Stomach smooth muscle (tissue), 2 donors: ENCODE data around the gene COL20A1.
"Not testable (repeated sequence)": the region's sequence is repeated elsewhere in the genome, so short reads cannot be mapped to it uniquely, and the experiment has no call there.

Experiments
- H3K27ac ChIP-seq: one replicate; pipeline ENCODE4 v1.7.0; 2013; ENCODE audit warnings: mild to moderate bottlenecking, low read length, inconsistent platforms
- H3K27me3 ChIP-seq, 2 donors: one replicate each; pipeline ENCODE4 v1.7.0; 2013; ENCODE audit warnings: low read length in 2 of 2; ENCODE audit not compliant: insufficient read depth in 2 of 2, control insufficient read depth in 1 of 2
- H3K36me3 ChIP-seq, 2 donors: one replicate each; pipeline ENCODE4 v1.7.0; 2013; ENCODE audit warnings: low read length in 2 of 2; ENCODE audit not compliant: control insufficient read depth in 2 of 2, insufficient read depth in 2 of 2
- H3K4me1 ChIP-seq: one replicate; pipeline ENCODE4 v1.7.0; 2013; ENCODE audit warnings: low read length; ENCODE audit not compliant: control insufficient read depth, insufficient read depth
- H3K4me3 ChIP-seq, 2 donors: one replicate each; pipeline ENCODE4 v1.7.0; 2013; ENCODE audit warnings: low read length in 2 of 2
- H3K9ac ChIP-seq, 2 donors: one replicate each; pipeline ENCODE4 v1.7.0; 2013; ENCODE audit warnings: low read length in 2 of 2, mild to moderate bottlenecking in 1 of 2
- H3K9me3 ChIP-seq, 2 donors: one replicate each; pipeline ENCODE4 v1.7.0; 2013; ENCODE audit warnings: low read length in 2 of 2; ENCODE audit not compliant: control insufficient read depth in 2 of 2
- donor health status: healthy.
- donor health status: Pancreatic carcinoma.

The COL20A1 gene

GRCh38 chr20:63331741-63332400 lies 38.9 kb downstream of the COL20A1 start:
- H3K36me3 ChIP-seq, result no peaks in the 10 kb centered on the region
- H3K9me3 ChIP-seq, result peaks cover 0 to 6% of the 10 kb centered on the region in 2 donors
- no peak overlapping the region for H3K27ac ChIP-seq
- H3K4me3 ChIP-seq, result no peak overlapping the region
- H3K27me3 ChIP-seq, result peaks cover 4 to 32% of the 10 kb centered on the region in 2 donors
- H3K4me1 ChIP-seq, result no peaks in the 10 kb centered on the region
- H3K9ac ChIP-seq, result no peak overlapping the region

DNA sequence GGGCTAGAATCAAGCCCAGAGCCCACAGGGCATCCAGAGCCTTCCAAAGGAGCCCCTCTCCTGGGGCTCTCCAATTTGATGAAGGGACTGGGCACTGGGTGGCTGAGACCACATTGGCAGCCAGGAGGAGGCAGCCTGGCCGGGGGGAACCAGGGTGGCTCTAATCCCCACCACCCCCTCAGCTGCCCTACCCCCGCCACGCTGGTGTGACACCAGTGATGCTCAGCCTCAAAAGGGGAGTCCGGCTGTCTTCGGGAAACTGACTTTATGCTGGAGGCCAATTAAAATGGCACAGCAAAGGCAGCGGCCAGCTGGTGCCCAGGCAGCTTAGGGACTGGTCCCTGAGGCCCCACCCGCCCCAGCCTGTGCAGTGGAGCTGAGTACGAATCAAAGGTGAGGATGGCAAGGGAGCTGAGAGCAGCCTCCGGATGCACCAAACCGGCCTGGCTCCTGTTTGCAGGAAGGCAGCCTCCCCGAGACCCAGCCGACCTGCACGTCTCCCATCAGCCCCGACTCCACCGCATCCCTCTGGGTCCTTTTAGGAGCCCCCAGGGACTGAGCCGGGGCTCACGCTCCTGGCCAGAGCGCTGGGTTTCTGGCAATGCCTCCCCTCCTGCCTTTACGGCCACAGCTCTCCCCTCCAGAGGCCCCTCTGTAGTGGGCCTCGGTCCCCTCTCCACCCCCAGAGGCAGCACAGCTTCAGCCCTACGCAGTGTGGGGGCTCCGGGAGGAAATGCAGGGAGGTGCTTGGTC lies 39.7 kb downstream of the COL20A1 start:
- no peak overlapping the region for H3K9ac ChIP-seq
- H3K4me1 ChIP-seq, result no peaks in the 10 kb centered on the region
- no peak overlapping the region for H3K27ac ChIP-seq
- no peaks in the 10 kb centered on the region for H3K36me3 ChIP-seq
- H3K4me3 ChIP-seq, result no peak overlapping the region
- H3K27me3 ChIP-seq, result peaks cover 7 to 32% of the 10 kb centered on the region in 2 donors
- H3K9me3 ChIP-seq, result peaks cover 0 to 6% of the 10 kb centered on the region in 2 donors

- no peaks in the 10 kb centered on the region for H3K4me1 ChIP-seq
- no peaks in the 10 kb centered on the region for H3K36me3 ChIP-seq
- H3K9ac ChIP-seq, result no peak overlapping the region
- H3K27me3 ChIP-seq, result peaks cover 10 to 33% of the 10 kb centered on the region in 2 donors
- H3K4me3 ChIP-seq, result no peak overlapping the region
- no peak overlapping the region for H3K27ac ChIP-seq
- H3K9me3 ChIP-seq, result peaks cover 0 to 6% of the 10 kb centered on the region in 2 donors
These were observed 40.4 kb downstream of the COL20A1 start for GRCh38 chr20:63333241-63333836.

- no peak overlapping the region for H3K4me3 ChIP-seq
- H3K4me1 ChIP-seq, result no peaks in the 10 kb centered on the region
- H3K9me3 ChIP-seq, result peaks cover 0 to 6% of the 10 kb centered on the region in 2 donors
- H3K27me3 ChIP-seq, result peaks cover 10 to 31% of the 10 kb centered on the region in 2 donors
- no peak overlapping the region for H3K9ac ChIP-seq
- no peak overlapping the region for H3K27ac ChIP-seq
- no peaks in the 10 kb centered on the region for H3K36me3 ChIP-seq
These were observed 41.4 kb downstream of the COL20A1 start for GRCh38 chr20:63334356-63334755.

DNA sequence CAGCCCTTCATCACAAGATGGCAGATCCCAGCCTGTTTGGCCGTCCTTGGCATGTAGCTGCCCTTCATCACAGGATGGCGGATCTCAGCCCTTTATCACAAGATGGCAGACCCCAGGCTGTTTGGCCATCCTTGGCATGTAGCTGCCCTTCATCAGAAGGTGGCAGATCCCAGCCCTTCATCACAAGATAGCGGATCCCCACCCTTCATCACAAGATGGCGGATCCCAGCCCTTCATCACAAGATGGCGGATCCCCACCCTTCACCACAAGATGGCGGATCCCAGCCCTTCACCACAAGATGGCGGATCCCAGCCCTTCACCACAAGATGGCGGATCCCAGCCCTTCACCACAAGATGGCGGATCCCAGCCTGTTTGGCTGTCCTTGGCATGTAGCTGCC lies 42.1 kb downstream of the COL20A1 start:
- H3K9me3 ChIP-seq, H3K27ac ChIP-seq, H3K4me3 ChIP-seq, H3K4me1 ChIP-seq, H3K36me3 ChIP-seq, H3K9ac ChIP-seq: not testable (repeated sequence)
- H3K27me3 ChIP-seq, result peaks cover 10 to 31% of the 10 kb centered on the region in 2 donors

GRCh38 chr20:63335711-63336110 lies 42.7 kb downstream of the COL20A1 start:
- H3K4me1 ChIP-seq, result no peaks in the 10 kb centered on the region
- no peak overlapping the region for H3K27ac ChIP-seq
- H3K9ac ChIP-seq, result no peak overlapping the region
- peaks cover 10 to 31% of the 10 kb centered on the region in 2 donors for H3K27me3 ChIP-seq
- peaks cover 0 to 6% of the 10 kb centered on the region in 2 donors for H3K9me3 ChIP-seq
- no peaks in the 10 kb centered on the region for H3K36me3 ChIP-seq
- H3K4me3 ChIP-seq, result no peak overlapping the region

- H3K36me3 ChIP-seq, result no peaks in the 10 kb centered on the region
- peaks cover 0 to 6% of the 10 kb centered on the region in 2 donors for H3K9me3 ChIP-seq
- no peaks in the 10 kb centered on the region for H3K4me1 ChIP-seq
- no peak overlapping the region for H3K27ac ChIP-seq
- H3K4me3 ChIP-seq, result no peak overlapping the region
- H3K9ac ChIP-seq, result no peak overlapping the region
- peaks cover 10 to 31% of the 10 kb centered on the region in 2 donors for H3K27me3 ChIP-seq
These were observed 43.3 kb downstream of the COL20A1 start for GRCh38 chr20:63336232-63336752.

DNA sequence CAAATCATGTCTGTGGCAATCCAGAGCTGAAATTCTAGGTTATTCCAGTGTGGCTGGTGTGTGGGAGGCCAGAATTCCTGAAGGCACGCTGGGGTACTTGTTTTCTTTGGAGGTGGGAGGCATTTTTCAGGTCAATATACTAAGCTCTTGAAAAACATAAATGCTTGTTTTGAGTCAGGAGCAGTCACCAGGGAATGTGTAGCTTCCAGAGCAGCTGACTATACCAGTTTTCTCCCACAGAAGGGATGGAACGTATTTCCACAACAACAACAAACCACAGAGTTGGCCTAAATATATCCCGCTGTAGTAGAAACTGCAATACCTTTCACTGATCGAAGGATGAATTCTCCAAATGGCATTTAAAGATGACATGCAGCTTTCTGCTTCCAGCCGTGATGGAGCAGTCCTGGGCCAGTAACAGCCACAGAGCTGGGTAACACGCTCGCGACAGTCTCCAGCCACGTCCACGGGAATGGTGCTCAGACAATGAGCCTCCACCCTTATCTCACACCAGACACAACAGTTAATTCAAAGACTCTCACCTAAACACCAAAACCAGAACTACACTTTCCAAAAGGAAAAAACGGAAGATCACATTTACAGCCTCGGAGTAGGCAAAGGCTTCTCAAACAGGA lies 44.9 kb downstream of the COL20A1 start:
- no peaks in the 10 kb centered on the region for H3K9me3 ChIP-seq
- H3K27ac ChIP-seq, result no peak overlapping the region
- no peaks in the 10 kb centered on the region for H3K36me3 ChIP-seq
- H3K9ac ChIP-seq, result no peak overlapping the region
- H3K4me3 ChIP-seq, result no peak overlapping the region
- H3K27me3 ChIP-seq, result peaks cover 10 to 26% of the 10 kb centered on the region in 2 donors
- H3K4me1 ChIP-seq, result no peaks in the 10 kb centered on the region

DNA sequence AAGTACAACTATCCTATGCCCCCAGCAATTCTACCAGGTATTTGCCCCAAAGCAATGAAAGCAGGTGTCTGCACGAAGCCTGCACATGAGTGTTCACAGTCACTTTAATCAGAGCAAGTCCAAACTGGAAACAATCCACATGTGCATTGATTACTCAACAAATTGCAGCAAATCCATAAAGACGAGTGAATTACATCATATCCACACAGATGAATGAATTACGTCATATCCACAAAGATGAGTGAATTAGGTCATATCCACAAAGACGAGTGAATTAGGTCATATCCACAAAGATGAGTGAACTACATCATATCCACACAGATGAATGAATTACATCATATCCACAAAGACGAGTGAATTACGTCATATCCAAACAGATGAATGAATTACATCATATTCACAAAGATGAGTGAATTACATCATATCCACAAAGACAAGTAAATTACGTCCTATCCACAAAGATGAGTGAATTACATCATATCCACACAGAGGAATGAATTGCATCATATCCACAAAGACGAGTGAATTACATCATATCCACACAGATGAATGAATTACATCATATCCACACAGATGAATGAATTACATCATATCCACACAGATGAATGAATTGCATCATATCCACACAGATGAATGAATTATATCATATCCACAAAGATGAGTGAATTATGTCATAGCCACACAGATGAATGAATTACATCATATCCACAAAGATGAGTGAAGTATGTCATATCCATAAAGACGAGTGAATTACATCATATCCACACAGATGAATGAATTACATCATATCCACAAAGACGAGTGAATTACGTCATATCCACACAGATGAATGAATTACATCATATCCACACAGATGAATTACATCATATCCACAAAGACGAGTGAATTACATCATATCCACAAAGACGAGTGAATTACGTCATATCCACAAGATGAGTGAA lies 46.4 kb downstream of the COL20A1 start:
- H3K36me3 ChIP-seq, H3K27ac ChIP-seq, H3K4me1 ChIP-seq, H3K9me3 ChIP-seq, H3K4me3 ChIP-seq, H3K9ac ChIP-seq: not testable (repeated sequence)
- peaks cover 6 to 20% of the 10 kb centered on the region in 2 donors for H3K27me3 ChIP-seq
